Nephron (organoid): ENCODE results near the gene CELF1.
A peak's percentile ranks its signal among the peaks of the same experiment; 100 is the strongest.

Experiments
- H3K27ac Mint-ChIP-seq, 3 experiments: 2 replicates each; pipeline ENCODE4 v1.8.0; 2020; ENCODE audit warnings: mixed read lengths in 3 of 3, mild to moderate bottlenecking in 2 of 3, moderate library complexity in 1 of 3
- H3K27me3 Mint-ChIP-seq: 2 replicates; pipeline ENCODE4 v1.8.0; 2021; ENCODE audit warnings: low read depth, mild to moderate bottlenecking, moderate library complexity, mixed read lengths
- H3K36me3 Mint-ChIP-seq: 2 replicates; pipeline ENCODE4 v1.8.0; 2020; ENCODE audit warnings: low read depth, mixed read lengths
- H3K4me1 Mint-ChIP-seq: 2 replicates; pipeline ENCODE4 v1.8.0; 2020; ENCODE audit warnings: mixed read lengths
- H3K4me3 Mint-ChIP-seq, 3 experiments: 2 replicates each; pipeline ENCODE4 v1.8.0; 2020; ENCODE audit warnings: mild to moderate bottlenecking in 3 of 3, mixed read lengths in 3 of 3, moderate library complexity in 2 of 3
- H3K9me3 Mint-ChIP-seq: 2 replicates; pipeline ENCODE4 v1.8.0; 2020; ENCODE audit warnings: mixed read lengths
- CTCF ChIP-seq, 3 experiments: fragments of 200-600 bp; sonication (generic); IDR thresholded peaks; one replicate each; pipeline ENCODE4 v1.5.0; 2021; ENCODE audit warnings: antibody characterized with exemption in 3 of 3; ENCODE audit not compliant: unreplicated experiment in 3 of 3

The CELF1 gene

DNA sequence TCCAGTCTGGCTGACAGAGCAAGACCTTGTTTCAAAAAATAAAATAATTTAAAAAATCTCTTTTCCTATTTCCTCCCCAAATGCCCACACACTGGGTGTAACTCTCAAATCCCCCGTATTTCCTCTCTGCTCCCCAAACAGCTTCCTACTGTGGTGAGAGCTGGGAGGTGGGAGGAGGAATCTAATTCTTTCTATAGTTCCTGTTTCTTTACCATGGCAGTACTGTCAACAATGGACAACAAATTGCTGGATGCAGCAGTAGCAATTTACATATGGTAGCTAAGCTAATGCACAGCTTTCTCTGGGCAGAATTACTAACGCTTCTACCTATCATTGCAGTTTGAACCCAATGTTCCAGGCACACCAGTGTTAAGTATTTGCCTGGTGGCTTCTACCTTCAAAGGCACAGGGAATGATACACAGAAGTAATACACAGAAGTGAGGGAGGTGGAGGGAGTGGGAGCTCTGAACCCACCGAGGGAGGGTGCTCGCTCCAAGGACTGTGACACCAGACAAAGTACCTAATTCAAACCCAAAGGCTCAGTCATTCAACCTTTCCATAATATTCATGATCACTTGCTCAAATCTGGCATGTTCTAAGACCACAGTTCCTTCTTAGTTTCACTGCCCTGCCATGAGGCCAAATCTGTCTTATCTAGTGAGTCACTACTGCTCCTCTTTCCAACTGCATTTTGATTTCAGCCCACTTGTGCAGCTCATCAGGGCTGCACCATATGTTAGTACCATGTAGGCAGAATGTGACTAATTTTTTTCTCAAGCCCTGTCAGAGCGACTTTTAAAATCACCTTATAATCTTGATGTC is 37.9 kb downstream of the CELF1 start:
- no peak for TF ChIP-seq CTCF (IDR thresholded peaks at IDR 0.05; ENCODE audit: unreplicated experiment in 3 of 3)
- Mint-ChIP-seq H3K9me3 (no peaks in the 10 kb centered on the region), H3K4me3 (peak overlapping the region in 1 of 3 experiments; percentile 2), H3K27me3 (no peaks in the 10 kb centered on the region), H3K4me1 (peaks cover 42% of the 10 kb centered on the region), H3K27ac (peak overlapping the region; percentile 60 to 81 (median 62)), H3K36me3 (peaks cover 4% of the 10 kb centered on the region)

GRCh38 chr11:47512701-47513100 is 40.2 kb downstream of the CELF1 start:
- H3K27me3 Mint-ChIP-seq: no peaks in the 10 kb centered on the region
- H3K9me3 Mint-ChIP-seq: no peaks in the 10 kb centered on the region
- no peak for TF ChIP-seq CTCF (IDR thresholded peaks at IDR 0.05; ENCODE audit: unreplicated experiment in 3 of 3)
- H3K4me3 Mint-ChIP-seq: no peak overlapping the region
- H3K4me1 Mint-ChIP-seq: peaks cover 47% of the 10 kb centered on the region
- peak overlapping the region in 1 of 3 experiments; percentile 54 for H3K27ac Mint-ChIP-seq
- peaks cover 4% of the 10 kb centered on the region for H3K36me3 Mint-ChIP-seq

DNA sequence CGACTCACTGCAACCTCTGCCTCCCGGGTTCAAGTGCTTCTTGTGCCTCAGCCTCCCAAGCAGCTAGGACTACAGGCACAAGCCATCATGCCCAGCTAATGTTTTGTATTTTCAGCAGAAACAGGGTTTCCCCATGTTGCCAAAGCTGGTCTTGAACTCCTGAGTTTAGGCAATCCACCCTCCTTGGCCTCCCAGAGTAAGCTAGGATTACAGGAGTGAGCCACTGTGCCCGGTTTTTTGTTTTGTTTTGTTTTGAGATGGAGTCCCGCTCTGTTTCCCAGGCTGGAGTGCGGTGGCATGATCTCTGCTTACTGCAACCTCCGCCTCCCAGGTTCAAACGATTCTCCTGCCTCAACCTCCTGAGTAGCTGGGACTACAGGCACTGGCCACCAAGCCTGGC is 41.0 kb downstream of the CELF1 start:
- Mint-ChIP-seq H3K4me3 (no peak overlapping the region), H3K27me3 (no peaks in the 10 kb centered on the region), H3K4me1 (peaks cover 49% of the 10 kb centered on the region), H3K27ac (no peak overlapping the region), H3K36me3 (peaks cover 4% of the 10 kb centered on the region), H3K9me3 (no peaks in the 10 kb centered on the region)
- no peak for TF ChIP-seq CTCF (IDR thresholded peaks at IDR 0.05; ENCODE audit: unreplicated experiment in 3 of 3)

DNA sequence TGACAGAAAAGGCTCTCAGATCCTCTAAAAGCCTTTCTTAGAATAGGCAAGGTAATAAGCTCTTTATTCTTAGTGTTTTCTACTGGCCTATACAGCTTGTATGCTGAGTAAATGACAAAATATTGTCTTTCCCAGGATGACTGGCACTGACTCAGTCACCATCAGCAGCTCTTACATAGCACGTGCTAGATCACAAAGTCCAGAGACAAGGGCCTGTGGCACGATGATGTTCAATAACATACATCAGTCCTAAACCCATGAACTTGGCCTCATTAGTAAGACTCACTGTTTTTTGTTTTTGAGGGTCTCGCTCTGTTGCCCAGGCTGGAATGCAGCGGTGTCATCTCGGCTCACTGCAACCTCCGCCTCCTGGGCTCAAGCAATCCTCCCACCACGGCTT is 42.7 kb downstream of the CELF1 start:
- Mint-ChIP-seq H3K4me1 (peaks cover 53% of the 10 kb centered on the region), H3K36me3 (peaks cover 4% of the 10 kb centered on the region), H3K27me3 (no peaks in the 10 kb centered on the region), H3K27ac (peak overlapping the region in 2 of 3 experiments; percentile 8 to 37), H3K9me3 (no peaks in the 10 kb centered on the region), H3K4me3 (no peak overlapping the region)
- no peak for TF ChIP-seq CTCF (IDR thresholded peaks at IDR 0.05; ENCODE audit: unreplicated experiment in 3 of 3)

- TF ChIP-seq CTCF (IDR thresholded peaks at IDR 0.05; ENCODE audit: unreplicated experiment in 3 of 3): no peak
- Mint-ChIP-seq H3K36me3 (peaks cover 8% of the 10 kb centered on the region), H3K27ac (peak overlapping the region; percentile 61 to 86 (median 64)), H3K27me3 (no peaks in the 10 kb centered on the region), H3K9me3 (no peaks in the 10 kb centered on the region), H3K4me3 (no peak overlapping the region), H3K4me1 (peaks cover 47% of the 10 kb centered on the region)
Measured at GRCh38 chr11:47509077-47509536, 43.8 kb downstream of the CELF1 start.
